Stimulated activated CD4-positive, alpha-beta T cell treated with anti-CD3 and anti-CD28 coated beads, Interleukin-2, amount 100 ng/mL, for 4 hours (primary cell): Measurements from ENCODE around the gene GLYR1.

ENCODE experiments used
- DNase-seq: peaks from one replicate; pipeline ENCODE4 v3.0.0-alpha.2; 2020; ENCODE audit warnings: low read depth

Gene GLYR1

DNA sequence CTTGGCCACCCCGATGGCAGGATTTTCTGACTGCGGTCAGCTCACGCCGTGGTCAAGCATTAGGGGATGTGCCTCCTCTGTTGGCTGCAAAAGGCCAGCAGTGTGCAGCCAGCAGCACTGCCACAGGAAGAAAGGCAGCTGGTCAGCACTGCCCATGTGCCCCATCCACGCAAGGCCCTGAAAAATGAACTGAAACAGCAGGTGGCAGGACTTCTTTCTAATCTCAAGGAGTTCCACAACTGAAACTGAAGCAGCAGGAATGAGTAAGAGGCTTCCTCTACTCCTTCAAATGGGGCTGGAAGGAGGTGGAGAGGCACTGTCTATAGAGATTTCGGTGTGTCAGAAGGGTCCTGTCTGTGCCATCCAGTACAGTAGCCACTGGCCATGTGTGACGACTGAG is 83.3 kb downstream of the GLYR1 start:
- DNase-seq = no peak

DNA sequence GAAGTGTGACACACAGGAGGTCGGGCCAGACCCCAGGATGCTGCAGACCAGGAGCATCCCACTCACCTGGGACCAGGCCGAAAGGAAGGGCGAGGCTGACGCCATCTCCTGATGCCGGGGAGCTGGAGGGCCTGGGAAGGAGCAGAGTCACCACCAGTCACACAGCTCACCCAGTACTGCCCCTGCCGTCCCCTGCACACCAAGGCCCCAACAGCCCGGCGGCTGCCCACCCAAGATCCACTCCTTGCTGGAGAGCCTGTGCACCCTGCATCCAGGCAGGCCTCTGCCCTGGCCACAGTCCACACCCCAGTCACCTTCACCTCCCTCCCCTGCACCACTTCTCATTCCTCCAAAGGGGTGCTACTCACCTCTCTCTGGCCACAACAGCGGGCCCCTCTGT is 84.9 kb downstream of the GLYR1 start:
- no peak for DNase-seq

DNA sequence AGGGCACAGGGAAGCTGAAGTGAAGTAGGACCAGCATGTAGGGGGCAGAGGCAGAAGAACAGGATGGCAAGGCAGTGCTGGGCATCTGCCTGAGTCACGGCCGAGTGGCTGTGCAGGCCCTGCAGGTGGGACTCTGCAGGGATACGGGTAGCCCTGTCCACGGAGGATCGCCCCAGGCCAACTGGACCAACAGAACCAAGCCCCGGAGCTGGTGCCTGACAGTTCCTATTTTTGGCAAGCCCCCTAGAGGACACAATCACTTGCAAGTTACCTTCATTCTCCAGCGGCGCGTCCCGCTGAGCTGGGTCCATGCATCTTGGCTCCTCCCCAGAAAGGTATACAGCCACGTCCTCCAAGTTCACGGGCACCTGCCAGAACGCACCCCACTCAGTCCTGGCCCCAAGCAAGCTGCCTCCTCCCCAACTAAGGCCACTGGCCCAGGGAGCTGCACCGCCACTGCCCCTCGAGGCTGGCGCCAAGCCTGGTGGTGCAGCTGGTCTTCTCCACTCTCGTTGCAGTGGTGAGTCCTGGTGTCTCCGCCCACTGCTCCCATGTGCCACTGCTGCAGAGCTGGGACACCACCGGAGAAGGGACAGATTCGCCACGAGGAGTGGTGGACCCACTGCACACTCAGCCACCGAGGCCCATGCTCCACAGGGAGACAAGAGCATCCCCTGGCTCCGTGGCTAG is 86.7 kb downstream of the GLYR1 start:
- DNase-seq = no peak

DNA sequence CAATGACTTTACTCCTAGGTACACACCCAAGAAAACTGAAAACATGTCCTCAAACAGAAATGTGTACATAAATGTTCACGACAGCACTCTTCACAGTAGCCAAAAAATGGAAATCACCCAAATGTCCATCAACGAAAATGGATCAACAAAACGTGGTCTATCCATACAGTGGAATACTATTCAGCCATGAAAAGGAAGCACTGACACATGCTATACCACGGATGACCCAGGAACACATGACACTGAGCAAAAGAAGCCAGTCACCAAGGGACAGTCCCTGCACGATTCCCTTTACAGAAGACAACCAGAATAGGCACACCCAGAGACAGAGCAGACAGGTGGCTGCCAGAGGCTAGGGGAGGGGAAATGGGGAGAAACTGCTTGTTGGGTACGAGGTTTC is 91.4 kb downstream of the GLYR1 start:
- DNase-seq = no peak

DNA sequence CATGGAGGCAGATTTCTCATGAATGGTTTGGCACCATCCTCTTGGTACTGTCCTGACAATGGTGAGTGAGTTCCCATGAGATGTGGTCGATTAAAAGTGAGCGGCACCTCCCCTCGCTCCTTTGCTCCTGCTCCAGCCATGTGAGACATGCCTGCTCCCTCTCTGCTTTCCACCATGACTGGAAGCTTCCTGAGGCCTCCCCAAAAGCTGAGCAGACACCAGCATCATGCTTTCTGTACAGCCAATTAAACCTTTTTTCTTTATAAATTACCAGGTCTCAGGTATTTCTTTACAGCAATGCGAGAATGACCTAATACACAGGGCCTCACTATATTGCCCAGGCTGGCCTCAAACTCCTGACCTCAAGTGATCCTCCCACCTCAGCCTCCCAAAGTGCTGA is 92.2 kb downstream of the GLYR1 start:
- no peak for DNase-seq

DNA sequence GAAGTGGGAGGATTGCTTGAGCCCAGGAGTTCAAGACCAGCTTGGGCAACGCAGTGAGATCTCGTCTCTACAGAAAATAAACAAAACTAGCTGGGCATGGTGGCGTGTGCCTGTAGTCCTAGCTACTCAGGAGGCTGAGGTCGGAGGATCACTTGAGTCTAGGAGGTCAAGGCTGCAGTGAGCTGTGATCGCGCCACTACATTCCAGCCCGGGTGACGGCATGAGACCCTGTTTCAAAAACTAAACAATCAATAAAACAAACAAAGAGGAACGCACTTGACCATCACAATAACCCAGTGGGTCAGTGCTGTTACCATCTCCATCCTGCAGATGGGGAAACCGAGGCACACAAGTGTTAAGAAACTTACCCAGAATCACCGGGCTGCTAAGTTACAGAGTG is 93.9 kb downstream of the GLYR1 start:
- no peak for DNase-seq
